H1 (cell line): Measurements from ENCODE around the gene KRT4. TPM values are rescaled to one million over a fixed set of nuclear protein-coding genes. Genes with fewer than 3 reads are reported as not detected.

Experiments
- CHD7 ChIP-seq: fragments of 300-600 bp; sonication (generic); IDR thresholded peaks from 2 replicates; pipeline ENCODE4 v1.7.1; 2012; ENCODE audit warnings: low read length, moderate library complexity, mild to moderate bottlenecking, inconsistent platforms; ENCODE audit not compliant: insufficient replicate concordance
- polyA plus RNA-seq, 7 experiments: library from polyadenylated mRNA; depleted of rRNA in 3 of 7; stranded (reverse) in 5 of 7; unstranded in 2 of 7; fragments of >200 nt in 5 of 7; fragments of 200-250 nt in 2 of 7; gene quantifications; 1 replicate in 5 of 7; 2 replicates in 1 of 7; 4 replicates in 1 of 7; pipeline versions ENCODE4 v1.2.1 to v1.2.3, GENCODE V29; 2011 to 2013; ENCODE audit warnings: missing spikeins in 2 of 7, mixed read lengths in 2 of 7
- total RNA-seq: library from RNA; stranded (reverse); fragmentation: NEBNext Ultra II Directional; extraction: Animal tissue kit (Norgen Biotek cat#: 25700); gene quantifications from 2 replicates; pipeline ENCODE4 v1.2.1, GENCODE V29; 2021

KRT4 gene
- total and polyA plus RNA-seq, 2 of the 8 experiments (the other 6 are each of a cell fraction or from before 2014, with no cell fraction given), result not detected

DNA sequence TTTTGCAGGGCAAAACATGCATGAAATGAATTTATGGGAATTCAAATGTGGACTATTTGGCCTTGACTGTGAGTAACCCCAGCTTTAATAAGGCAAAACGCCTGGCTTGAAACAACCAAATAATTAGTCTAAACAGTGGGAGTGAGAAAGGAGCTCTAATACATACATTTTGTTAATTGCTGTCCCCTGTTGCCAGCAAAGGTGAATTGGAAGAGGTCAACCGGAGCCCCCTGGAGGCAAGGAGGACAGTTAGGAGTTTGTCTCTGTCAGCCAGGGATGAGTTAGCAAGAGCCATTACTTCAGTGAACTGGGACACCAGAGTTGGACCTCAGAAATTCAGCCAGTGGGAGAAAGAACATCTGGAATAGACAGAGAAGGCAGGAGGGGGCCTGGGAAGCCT, 54.2 kb downstream of the KRT4 start (continued):
- no peak for TF ChIP-seq CHD7
- TF ChIP-seq, all 59 proteins: peak for 2
